Measurements from ENCODE around the gene NELFCD. TPM values are rescaled to one million over a fixed set of nuclear protein-coding genes. Genes with fewer than 3 reads are reported as not detected.

The NELFCD gene
- total RNA-seq, 4 donors from 2014 or later: 54.2 to 72.9 (median 56.8) TPM

- peaks cover 6 to 65% (median 19%) of the 10 kb centered on the region in 3 donors for H3K36me3 ChIP-seq
- 64 to 74% methylated on average over 5 of the region's 5 CpGs for WGBS, 2 donors
- no peaks in the 10 kb centered on the region for H3K27me3 ChIP-seq
- no peak overlapping the region for H3K27ac ChIP-seq
- no peak for DNase-seq (ENCODE audit: low spot score in 2 of 2)
- H3K9me3 ChIP-seq: no peaks in the 10 kb centered on the region
- TF ChIP-seq CTCF (IDR thresholded peaks at IDR 0.05) (no peak), EP300 (IDR thresholded peaks at IDR 0.05) (no peak), POLR2A (IDR thresholded peaks at IDR 0.05) (no peak)
- H3K4me3 ChIP-seq: no peak overlapping the region
- H3K4me1 ChIP-seq: peaks cover 0 to 64% (median 42%) of the 10 kb centered on the region in 4 donors
These were observed 46.1 kb downstream of the NELFCD start for GRCh38 chr20:59026904-59027740.

- Histone ChIP-seq H3K27ac (no peak overlapping the region), H3K27me3 (no peaks in the 10 kb centered on the region), H3K4me3 (no peak overlapping the region), H3K4me1 (peaks cover 0 to 66% (median 43%) of the 10 kb centered on the region in 4 donors), H3K36me3 (peaks cover 6 to 59% (median 19%) of the 10 kb centered on the region in 3 donors), H3K9me3 (no peaks in the 10 kb centered on the region)
- 44 to 52% methylated on average over 8 of the region's 8 CpGs for WGBS, 2 donors
- no peak for DNase-seq (ENCODE audit: low spot score in 2 of 2)
- TF ChIP-seq POLR2A (IDR thresholded peaks at IDR 0.05) (no peak), EP300 (IDR thresholded peaks at IDR 0.05) (no peak), CTCF (IDR thresholded peaks at IDR 0.05) (no peak)
These were observed 46.8 kb downstream of the NELFCD start for GRCh38 chr20:59027741-59028320.

GRCh38 chr20:59028812-59029211 lies 47.8 kb downstream of the NELFCD start:
- peaks cover 0 to 71% (median 45%) of the 10 kb centered on the region in 4 donors for H3K4me1 ChIP-seq
- peaks cover 6 to 49% (median 19%) of the 10 kb centered on the region in 3 donors for H3K36me3 ChIP-seq
- H3K4me3 ChIP-seq: no peak overlapping the region
- no peak overlapping the region for H3K27ac ChIP-seq
- WGBS, 2 donors: 29 to 39% methylated on average over 2 of the region's 2 CpGs
- no peaks in the 10 kb centered on the region for H3K9me3 ChIP-seq
- no peak for TF ChIP-seq CTCF (IDR thresholded peaks at IDR 0.05)
- TF ChIP-seq POLR2A (IDR thresholded peaks at IDR 0.05): no peak
- no peak for TF ChIP-seq EP300 (IDR thresholded peaks at IDR 0.05)
- no peak for DNase-seq (ENCODE audit: low spot score in 2 of 2)
- H3K27me3 ChIP-seq: no peaks in the 10 kb centered on the region

- DNase-seq (ENCODE audit: low spot score in 2 of 2): no peak
- peaks cover 0 to 64% (median 45%) of the 10 kb centered on the region in 4 donors for H3K4me1 ChIP-seq
These were observed 50.0 kb downstream of the NELFCD start for GRCh38 chr20:59030911-59031563.

More at GRCh38 chr20:59030911-59031563, 50.0 kb downstream of the NELFCD start:
- H3K27me3 ChIP-seq: no peaks in the 10 kb centered on the region
- no peaks in the 10 kb centered on the region for H3K9me3 ChIP-seq
- peak overlapping the region in 3 of 4 donors; percentile 87 to 92 (median 91) for H3K27ac ChIP-seq
- peaks cover 0 to 43% (median 15%) of the 10 kb centered on the region in 3 donors for H3K36me3 ChIP-seq
- 71 to 75% methylated on average over 7 of the region's 7 CpGs for WGBS, 2 donors
- H3K4me3 ChIP-seq: peak overlapping the region; percentile 84 to 89 (median 87)
- TF ChIP-seq EP300 (IDR thresholded peaks at IDR 0.05) (no peak), CTCF (IDR thresholded peaks at IDR 0.05) (no peak), POLR2A (IDR thresholded peaks at IDR 0.05) (no peak)

Measured in tibial nerve (tissue), 4 donors.